Islet of Langerhans (tissue), 1 donor: ENCODE data around the gene SIAH1.
"Not testable (repeated sequence)": the region's sequence is repeated elsewhere in the genome, so short reads cannot be mapped to it uniquely, and the experiment has no call there.

ENCODE experiments used
- FAIRE-seq: peaks from one replicate; lab custom pipeline; 2011; peaks lifted over from hg19 to GRCh38; lab: Jason Lieb, UNC

The SIAH1 gene

DNA sequence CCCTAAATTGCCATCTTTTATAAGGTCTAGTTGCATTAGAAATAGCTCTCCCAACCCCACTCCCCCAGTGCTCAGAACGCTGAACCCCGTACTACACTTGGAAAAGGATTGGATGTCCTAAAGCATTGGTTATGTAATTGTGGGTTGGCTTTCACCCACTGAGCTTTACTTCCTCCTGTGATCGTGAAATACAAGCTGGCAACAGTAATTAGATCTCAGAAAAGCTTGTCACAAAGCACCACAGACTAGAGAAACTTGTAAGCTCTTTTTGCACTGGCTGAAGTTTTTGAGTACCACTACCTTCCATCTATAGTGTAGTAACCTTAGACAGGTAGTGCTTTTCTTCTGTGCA lies 54.4 kb downstream of the SIAH1 start:
- FAIRE-seq = no peak

GRCh38 chr16:48330189-48330840 lies 54.9 kb downstream of the SIAH1 start:
- no peak for FAIRE-seq

GRCh38 chr16:48329138-48329537 lies 56.1 kb downstream of the SIAH1 start:
- FAIRE-seq = no peak

DNA sequence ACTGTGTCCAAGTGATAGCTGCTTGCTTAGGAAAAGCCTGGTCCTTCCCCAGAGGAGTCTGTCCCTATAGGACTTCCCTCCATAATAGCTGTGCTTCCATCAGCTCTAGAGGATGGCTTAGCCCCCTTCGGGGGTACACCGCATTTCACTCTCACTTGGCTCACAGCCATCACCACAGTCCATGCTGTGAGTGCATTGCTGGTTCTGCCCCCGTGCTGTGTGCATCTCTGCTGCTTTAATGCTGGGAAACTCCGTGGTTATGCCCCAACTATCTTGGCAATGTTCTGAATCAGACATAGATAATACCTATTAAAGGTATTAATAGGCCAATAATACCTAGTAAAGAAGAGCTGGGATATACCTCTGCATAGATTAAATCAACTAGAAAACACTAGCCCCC lies 58.3 kb downstream of the SIAH1 start:
- no peak for FAIRE-seq

GRCh38 chr16:48323783-48324775 lies 61.1 kb downstream of the SIAH1 start:
- FAIRE-seq = no peak

DNA sequence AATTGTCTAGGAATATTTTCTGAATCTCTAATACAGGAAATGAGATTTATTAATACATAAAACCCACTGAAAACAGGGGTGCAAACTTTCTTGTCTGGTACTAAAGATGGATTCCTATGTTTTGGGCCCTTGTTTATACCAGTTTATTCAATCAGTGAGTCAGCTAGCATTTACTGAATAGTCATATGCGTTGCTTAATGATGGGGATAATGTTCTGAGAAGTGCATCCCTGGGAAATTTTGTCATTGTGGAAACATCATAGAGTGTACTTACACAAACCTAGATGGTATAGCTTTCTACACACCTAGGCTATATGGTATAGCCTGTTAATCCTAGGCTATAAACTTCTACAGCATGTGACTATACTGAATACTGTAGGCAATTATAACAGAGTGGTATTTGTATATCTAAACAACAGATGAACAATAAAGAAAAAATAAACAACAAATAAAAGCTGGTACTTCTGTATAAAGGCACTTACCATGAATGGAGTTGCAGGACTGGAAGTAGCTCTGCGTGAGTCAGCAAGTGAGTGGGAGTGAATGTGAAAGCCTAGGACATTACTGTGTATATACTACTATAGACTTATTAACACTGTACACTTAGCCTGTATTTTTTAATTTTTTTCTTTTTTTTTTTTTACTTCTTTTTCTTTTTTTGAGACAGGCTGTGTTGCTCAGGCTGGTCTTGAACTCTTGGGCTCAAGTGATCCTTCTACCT lies 63.7 kb downstream of the SIAH1 start:
- FAIRE-seq = peak; percentile 33

- FAIRE-seq = no peak
Measured at GRCh38 chr16:48318630-48319029, 66.6 kb downstream of the SIAH1 start.

DNA sequence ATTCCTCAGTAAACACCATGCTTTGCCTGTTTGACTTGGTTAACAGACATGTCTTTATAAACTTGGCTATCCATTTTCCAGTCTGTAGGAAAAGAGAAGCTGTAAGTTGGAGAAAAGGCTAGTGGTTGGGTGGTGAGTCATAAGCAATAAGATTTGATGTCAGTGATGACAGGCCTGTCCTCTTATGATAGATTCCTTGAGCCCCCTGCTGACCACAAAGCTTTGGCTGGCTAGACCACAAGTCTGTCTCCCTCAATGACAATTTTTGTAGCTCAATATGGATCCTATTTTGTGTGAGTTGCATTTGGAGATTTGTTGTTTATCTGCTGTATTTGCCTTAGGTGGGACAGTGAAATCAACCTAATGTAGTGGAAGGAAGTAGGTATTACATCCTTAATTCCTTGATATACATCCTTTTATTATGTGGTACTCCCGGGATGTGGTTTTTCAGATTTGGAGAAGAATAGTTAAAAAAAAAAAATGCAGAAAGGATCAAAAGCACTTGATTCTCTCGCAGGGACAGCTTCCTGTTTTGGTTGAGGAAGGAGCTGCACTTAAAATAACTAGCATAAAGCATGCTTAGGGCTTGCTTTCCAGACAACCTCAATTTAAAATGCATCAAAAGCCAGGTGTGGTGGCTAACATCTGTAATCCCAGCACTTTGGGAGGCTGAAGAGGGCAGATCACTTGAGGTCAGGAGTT lies 67.4 kb downstream of the SIAH1 start:
- FAIRE-seq = no peak

DNA sequence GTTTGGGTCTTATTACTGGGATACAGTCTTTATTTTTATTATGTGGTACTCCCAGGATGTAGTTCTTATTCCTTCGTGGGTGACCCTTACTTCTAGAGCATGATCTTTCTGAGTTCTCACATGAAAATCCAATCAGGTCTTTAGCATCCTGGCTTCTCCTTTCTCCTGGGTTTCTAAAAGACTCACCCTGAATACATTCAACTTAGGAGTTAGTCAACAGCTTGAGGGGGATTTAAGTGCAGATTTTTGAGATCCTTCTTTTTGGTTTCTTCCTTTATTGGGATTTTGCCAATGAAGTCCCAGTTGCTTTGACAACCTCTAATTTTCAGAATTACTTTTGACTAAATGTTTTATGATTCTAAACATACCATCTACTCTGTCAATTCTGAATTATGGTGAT lies 68.2 kb downstream of the SIAH1 start:
- FAIRE-seq = no peak

- not testable (repeated sequence) for FAIRE-seq
Measured at GRCh38 chr16:48313905-48314304, 71.3 kb downstream of the SIAH1 start.

GRCh38 chr16:48310908-48311641 lies 74.1 kb downstream of the SIAH1 start:
- FAIRE-seq = peak; percentile 13
